Mesenchymal stem cell (in vitro differentiated cells and primary cell): ENCODE data around the gene PLA2G2F.

Experiments used
- DNase-seq: peaks from one replicate; pipeline ENCODE4 v3.0.0-alpha.2; 2013
- H2AFZ ChIP-seq: one replicate; pipeline ENCODE4 v1.6.1; 2013; ENCODE audit warnings: low read depth, mild to moderate bottlenecking, control low read depth, inconsistent platforms, low read length, moderate library complexity
- H2AK5ac ChIP-seq: 2 replicates; pipeline ENCODE4 v1.6.1; 2013; ENCODE audit warnings: low read length, moderate library complexity, mild to moderate bottlenecking, inconsistent platforms; ENCODE audit not compliant: severe bottlenecking
- H2BK120ac ChIP-seq: one replicate; pipeline ENCODE4 v1.6.1; 2013; ENCODE audit warnings: low read depth, mild to moderate bottlenecking, inconsistent platforms, low read length, moderate library complexity
- H2BK12ac ChIP-seq, 2 experiments: one replicate each; pipeline ENCODE4 v1.6.1; 2013; ENCODE audit warnings: inconsistent platforms in 2 of 2, low read length in 2 of 2, mild to moderate bottlenecking in 2 of 2, moderate library complexity in 2 of 2, control low read depth in 1 of 2
- H2BK15ac ChIP-seq: one replicate; pipeline ENCODE4 v1.6.1; 2013; ENCODE audit warnings: mild to moderate bottlenecking, low read depth, inconsistent platforms; ENCODE audit not compliant: poor library complexity, severe bottlenecking
- H2BK5ac ChIP-seq: 2 replicates; pipeline ENCODE4 v1.6.1; 2013; ENCODE audit warnings: low read depth, mild to moderate bottlenecking, low read length, control low read depth, inconsistent platforms; ENCODE audit not compliant: poor library complexity, severe bottlenecking
- H3K14ac ChIP-seq, 2 experiments: one replicate each; pipeline ENCODE4 v1.6.1; 2013; ENCODE audit warnings: inconsistent platforms in 2 of 2, low read length in 2 of 2, control low read depth in 1 of 2, mild to moderate bottlenecking in 1 of 2, moderate library complexity in 1 of 2
- H3K18ac ChIP-seq, 2 experiments: one replicate each; pipeline ENCODE4 v1.6.1; 2013; ENCODE audit warnings: inconsistent platforms in 2 of 2, low read length in 2 of 2, control low read depth in 1 of 2, low read depth in 1 of 2, mild to moderate bottlenecking in 1 of 2
- H3K23ac ChIP-seq, 2 experiments: one replicate each; pipeline ENCODE4 v1.6.1; 2013; ENCODE audit warnings: inconsistent platforms in 2 of 2, low read length in 2 of 2, mild to moderate bottlenecking in 2 of 2, moderate library complexity in 2 of 2, control low read depth in 1 of 2
- H3K27ac ChIP-seq: 2 replicates; pipeline ENCODE4 v1.5.1; 2013; ENCODE audit warnings: mild to moderate bottlenecking, moderate library complexity, low read length, control low read depth, inconsistent platforms; ENCODE audit not compliant: poor library complexity, severe bottlenecking
- H3K27me3 ChIP-seq, 2 experiments: 2 replicates each; pipeline versions ENCODE4 v1.6.1 to v1.7.0; 2013; ENCODE audit warnings: low read length in 2 of 2, mild to moderate bottlenecking in 2 of 2, moderate library complexity in 2 of 2, control low read depth in 1 of 2, inconsistent platforms in 1 of 2; ENCODE audit not compliant: control insufficient read depth in 1 of 2, insufficient read depth in 1 of 2
- H3K36me3 ChIP-seq, 2 experiments: 2 replicates each; pipeline versions ENCODE4 v1.6.1 to v1.7.0; 2013; ENCODE audit warnings: low read length in 2 of 2, control low read depth in 1 of 2, inconsistent platforms in 1 of 2, low read depth in 1 of 2, mild to moderate bottlenecking in 1 of 2; ENCODE audit not compliant: insufficient read depth in 2 of 2, control insufficient read depth in 1 of 2
- H3K4ac ChIP-seq, 2 experiments: one replicate each; pipeline ENCODE4 v1.6.1; 2013; ENCODE audit warnings: inconsistent platforms in 2 of 2, low read length in 2 of 2, mild to moderate bottlenecking in 2 of 2, moderate library complexity in 2 of 2, control low read depth in 1 of 2, low read depth in 1 of 2
- H3K4me1 ChIP-seq: 2 replicates; pipeline ENCODE4 v1.6.1; 2013; ENCODE audit warnings: low read depth, low read length, control low read depth; ENCODE audit not compliant: control insufficient read depth, insufficient read depth
- H3K4me2 ChIP-seq: 2 replicates; pipeline ENCODE4 v1.6.1; 2013; ENCODE audit warnings: low read length, mild to moderate bottlenecking, inconsistent platforms; ENCODE audit not compliant: poor library complexity, severe bottlenecking
- H3K4me3 ChIP-seq, 2 experiments: 2 replicates each; pipeline versions ENCODE4 v1.5.1 to v1.7.0; 2013; ENCODE audit warnings: low read length in 2 of 2, mild to moderate bottlenecking in 2 of 2, control low read depth in 1 of 2, low read depth in 1 of 2; ENCODE audit not compliant: insufficient read depth in 1 of 2
- H3K79me1 ChIP-seq: replicated peaks from 2 replicates; pipeline ENCODE4 v1.6.1; 2013; ENCODE audit warnings: mild to moderate bottlenecking, control low read depth, low read length, inconsistent platforms; ENCODE audit not compliant: poor library complexity, severe bottlenecking
- H3K9ac ChIP-seq: 2 replicates; pipeline ENCODE4 v1.7.0; 2013; ENCODE audit warnings: mild to moderate bottlenecking, low read length, moderate library complexity
- H3K9me3 ChIP-seq: 2 replicates; pipeline ENCODE4 v1.7.0; 2013; ENCODE audit warnings: mild to moderate bottlenecking, low read length; ENCODE audit not compliant: control insufficient read depth
- H4K8ac ChIP-seq: one replicate; pipeline ENCODE4 v1.6.1; 2013; ENCODE audit warnings: inconsistent platforms, mild to moderate bottlenecking, low read length, moderate library complexity
- H4K91ac ChIP-seq: one replicate; pipeline ENCODE4 v1.6.1; 2013; ENCODE audit warnings: mild to moderate bottlenecking, low read length, inconsistent platforms
- WGBS: methylation state at CpG from one replicate; pipeline ENCODE4 v1.1.7; 2013; ENCODE audit warnings: mixed read lengths; 5-methylcytosine and 5-hydroxymethylcytosine counted together

The PLA2G2F gene

DNA sequence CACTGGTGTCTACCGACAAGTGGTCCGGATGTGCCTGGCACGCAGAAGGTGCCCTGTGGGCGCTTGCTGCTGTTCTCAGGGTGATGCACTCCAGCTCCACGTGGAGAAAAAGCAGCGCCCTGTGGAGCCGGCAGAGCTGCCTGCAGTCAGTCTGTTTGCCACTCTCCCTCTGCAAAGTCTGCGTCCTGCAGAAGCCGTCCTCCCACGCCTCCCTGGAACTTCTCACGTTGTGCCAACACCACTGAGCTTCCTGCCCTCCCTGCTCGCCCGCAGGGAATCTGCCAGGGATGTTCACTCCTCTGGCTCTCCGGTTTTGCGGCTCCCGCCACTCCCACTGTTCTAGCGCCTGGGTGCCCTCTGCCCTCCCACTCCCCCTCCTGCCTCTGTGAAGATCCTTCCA, 26.9 kb downstream of the PLA2G2F start:
- Histone ChIP-seq H2BK120ac (no peak overlapping the region), H4K8ac (no peak overlapping the region), H2BK12ac (no peak overlapping the region), H3K18ac (no peak overlapping the region), H3K9me3 (peaks cover 10% of the 10 kb centered on the region), H3K23ac (no peak overlapping the region), H2AK5ac (no peak overlapping the region), H2AFZ (no peak overlapping the region), H3K9ac (no peak overlapping the region), H3K27ac (no peak overlapping the region), H4K91ac (no peak overlapping the region), H3K79me1 (no peaks in the 10 kb centered on the region), H2BK5ac (no peak overlapping the region), H3K4me3 (no peak overlapping the region), H3K36me3 (no peaks in the 10 kb centered on the region), H3K27me3 (peaks cover 6 to 63% of the 10 kb centered on the region in 2 experiments), H3K4me2 (no peak overlapping the region), H2BK15ac (no peak overlapping the region), H3K14ac (no peak overlapping the region), H3K4me1 (peaks cover 2% of the 10 kb centered on the region), H3K4ac (no peak overlapping the region)
- DNase-seq: no peak
- WGBS: 76% methylated on average over 17 of the region's 17 CpGs

- DNase-seq: no peak
- WGBS: 80% methylated on average over 8 of the region's 8 CpGs
- Histone ChIP-seq H3K79me1 (no peaks in the 10 kb centered on the region), H3K4me1 (peaks cover 2% of the 10 kb centered on the region), H3K9me3 (peaks cover 3% of the 10 kb centered on the region), H3K36me3 (no peaks in the 10 kb centered on the region), H3K27me3 (peaks cover 6 to 61% of the 10 kb centered on the region in 2 experiments), H3K23ac (no peak overlapping the region), H2BK5ac (no peak overlapping the region), H3K27ac (no peak overlapping the region), H4K8ac (no peak overlapping the region), H2BK12ac (no peak overlapping the region), H3K18ac (no peak overlapping the region), H2AK5ac (no peak overlapping the region), H3K14ac (no peak overlapping the region), H2AFZ (no peak overlapping the region), H4K91ac (no peak overlapping the region), H3K4me2 (no peak overlapping the region), H3K4ac (no peak overlapping the region), H3K9ac (no peak overlapping the region), H2BK15ac (no peak overlapping the region), H2BK120ac (no peak overlapping the region), H3K4me3 (no peak overlapping the region)
These were observed 28.0 kb downstream of the PLA2G2F start for GRCh38 chr1:20167126-20167525.

GRCh38 chr1:20168564-20169491, 29.7 kb downstream of the PLA2G2F start:
- Histone ChIP-seq H3K14ac (no peak overlapping the region), H2BK5ac (no peak overlapping the region), H3K23ac (no peak overlapping the region), H3K79me1 (no peaks in the 10 kb centered on the region), H3K27ac (no peak overlapping the region), H2AFZ (no peak overlapping the region), H4K91ac (no peak overlapping the region), H3K9me3 (no peaks in the 10 kb centered on the region), H3K4me3 (no peak overlapping the region), H3K4ac (no peak overlapping the region), H3K27me3 (peaks cover 10 to 56% of the 10 kb centered on the region in 2 experiments), H4K8ac (no peak overlapping the region), H2BK15ac (no peak overlapping the region), H2BK120ac (no peak overlapping the region), H2BK12ac (no peak overlapping the region), H3K4me2 (no peak overlapping the region), H3K4me1 (peaks cover 2% of the 10 kb centered on the region), H3K18ac (no peak overlapping the region), H2AK5ac (no peak overlapping the region), H3K36me3 (no peaks in the 10 kb centered on the region), H3K9ac (no peak overlapping the region)
- no peak for DNase-seq
- WGBS: 81% methylated on average over 8 of the region's 9 CpGs

DNA sequence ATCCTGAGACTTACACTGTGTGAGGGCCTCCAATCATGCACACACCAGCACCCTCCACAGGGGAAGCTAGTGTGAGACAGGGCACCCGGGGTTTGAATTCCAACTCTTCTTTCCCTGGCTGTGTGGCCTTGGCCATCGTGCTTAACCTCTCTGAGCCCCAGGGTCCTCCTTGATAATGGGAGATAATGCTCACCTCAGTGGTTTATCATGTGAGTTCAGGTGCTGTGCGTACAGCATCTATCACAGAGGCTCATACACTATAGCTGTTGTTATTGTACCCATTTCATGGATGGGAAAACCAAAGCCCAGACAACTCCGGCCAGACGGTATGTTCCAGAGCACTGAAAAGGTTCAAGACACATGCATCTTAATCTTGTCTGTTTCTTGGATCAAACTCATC, 30.8 kb downstream of the PLA2G2F start:
- no peak overlapping the region for H3K4ac ChIP-seq

More for the DNA sequence above, 30.8 kb downstream of the PLA2G2F start:
- Histone ChIP-seq H3K9me3 (no peaks in the 10 kb centered on the region), H2AFZ (no peak overlapping the region), H4K91ac (no peak overlapping the region), H2BK15ac (no peak overlapping the region), H3K27ac (no peak overlapping the region), H3K79me1 (no peaks in the 10 kb centered on the region), H3K9ac (no peak overlapping the region), H3K4me2 (no peak overlapping the region), H3K27me3 (peaks cover 8 to 48% of the 10 kb centered on the region in 2 experiments), H3K4me3 (no peak overlapping the region), H3K14ac (no peak overlapping the region), H3K4me1 (peaks cover 2% of the 10 kb centered on the region), H2BK120ac (no peak overlapping the region), H2AK5ac (no peak overlapping the region), H3K18ac (no peak overlapping the region), H2BK5ac (no peak overlapping the region), H3K36me3 (no peaks in the 10 kb centered on the region), H2BK12ac (no peak overlapping the region), H4K8ac (no peak overlapping the region), H3K23ac (no peak overlapping the region)
- 93% methylated on average over 3 of the region's 5 CpGs for WGBS
- DNase-seq: no peak
